Mesendoderm (in vitro differentiated cells): ENCODE results near the gene LRCH1.
A peak's percentile ranks its signal among the peaks of the same experiment; 100 is the strongest.

ENCODE experiments used
- DNase-seq: peaks from one replicate; pipeline ENCODE4 v3.0.0; 2013
- H2AK5ac ChIP-seq: 2 replicates; pipeline ENCODE4 v1.6.1; 2013; ENCODE audit warnings: low read length, inconsistent platforms
- H2BK120ac ChIP-seq: 2 replicates; pipeline ENCODE4 v1.6.1; 2013; ENCODE audit warnings: low read depth, mild to moderate bottlenecking, low read length, moderate library complexity, mixed read lengths
- H2BK15ac ChIP-seq: replicated peaks from 2 replicates; pipeline ENCODE4 v1.6.1; 2013; ENCODE audit warnings: low read depth, mild to moderate bottlenecking, moderate library complexity
- H2BK5ac ChIP-seq: 2 replicates; pipeline ENCODE4 v1.6.1; 2013; ENCODE audit warnings: low read length, inconsistent platforms
- H3K18ac ChIP-seq: 2 replicates; pipeline ENCODE4 v1.6.1; 2013; ENCODE audit warnings: mild to moderate bottlenecking, low read length, mixed read lengths
- H3K23ac ChIP-seq: one replicate; pipeline ENCODE4 v1.6.1; 2013; ENCODE audit warnings: low read length
- H3K27ac ChIP-seq: 2 replicates; pipeline ENCODE4 v1.5.1; 2013; ENCODE audit warnings: low read depth, mild to moderate bottlenecking, inconsistent platforms, low read length, moderate library complexity
- H3K27me3 ChIP-seq: 2 replicates; pipeline ENCODE4 v1.6.1; 2013; ENCODE audit warnings: low read length, control low read depth, mild to moderate bottlenecking, inconsistent platforms; ENCODE audit not compliant: insufficient read depth, poor library complexity
- H3K36me3 ChIP-seq: 2 replicates; pipeline ENCODE4 v1.6.1; 2013; ENCODE audit warnings: low read length, inconsistent platforms; ENCODE audit not compliant: control insufficient read depth, insufficient read depth
- H3K4ac ChIP-seq: one replicate; pipeline ENCODE4 v1.6.1; 2013; ENCODE audit warnings: low read depth, mild to moderate bottlenecking, low read length, moderate library complexity
- H3K4me1 ChIP-seq: 2 replicates; pipeline ENCODE4 v1.6.1; 2013; ENCODE audit warnings: low read depth, low read length, inconsistent platforms; ENCODE audit not compliant: control insufficient read depth
- H3K4me2 ChIP-seq: 2 replicates; pipeline ENCODE4 v1.6.1; 2013; ENCODE audit warnings: low read length
- H3K4me3 ChIP-seq: 2 replicates; pipeline ENCODE4 v1.5.1; 2013; ENCODE audit warnings: mild to moderate bottlenecking, low read length
- H3K56ac ChIP-seq: one replicate; pipeline ENCODE4 v1.6.1; 2013; ENCODE audit warnings: low read length
- H3K79me1 ChIP-seq: 2 replicates; pipeline ENCODE4 v1.6.1; 2013; ENCODE audit warnings: low read length, inconsistent platforms
- H3K79me2 ChIP-seq: 2 replicates; pipeline ENCODE4 v1.6.1; 2013; ENCODE audit warnings: mild to moderate bottlenecking, low read length; ENCODE audit not compliant: control insufficient read depth, insufficient read depth
- H3K9ac ChIP-seq: 2 replicates; pipeline ENCODE4 v1.6.1; 2013; ENCODE audit warnings: low read length, inconsistent platforms
- H4K5ac ChIP-seq: one replicate; pipeline ENCODE4 v1.6.1; 2013; ENCODE audit warnings: low read length
- H4K8ac ChIP-seq: one replicate; pipeline ENCODE4 v1.6.1; 2013; ENCODE audit warnings: low read depth, mild to moderate bottlenecking, control low read depth, low read length, moderate library complexity
- WGBS: extraction: QIAGEN DNeasy Blood & Tissue Kit; methylation state at CpG from one replicate; pipeline ENCODE4 v1.1.7; 2013; ENCODE audit warnings: low lambda C conversion rate, missing lambda C conversion rate; ENCODE audit not compliant: insufficient coverage; ENCODE audit errors: extremely low coverage; 5-methylcytosine and 5-hydroxymethylcytosine counted together

LRCH1 gene

DNA sequence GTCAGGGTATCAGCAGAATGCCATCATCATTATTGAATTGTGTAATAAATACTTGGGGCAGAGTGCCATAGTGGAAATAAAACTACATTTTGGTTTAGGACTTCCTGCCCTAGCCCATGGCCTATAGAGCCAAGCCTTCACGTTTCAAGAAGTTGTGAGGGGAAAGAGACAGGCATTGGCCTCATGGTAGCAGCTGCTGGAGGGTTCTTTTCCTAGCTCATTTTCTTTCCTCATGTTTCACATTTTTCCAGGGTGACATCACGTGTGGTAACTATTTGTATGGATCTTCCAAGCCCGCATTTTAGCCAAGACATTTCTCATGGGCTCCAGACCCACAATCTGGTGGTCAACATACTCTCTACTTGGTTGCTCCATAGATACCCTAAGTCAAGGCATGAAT lies 80.4 kb downstream of the LRCH1 start:
- H3K4me2 ChIP-seq: no peak overlapping the region
- H3K79me1 ChIP-seq: peaks cover 3% of the 10 kb centered on the region
- peaks cover 8% of the 10 kb centered on the region for H3K4me1 ChIP-seq
- H3K27me3 ChIP-seq: no peaks in the 10 kb centered on the region
- no peak overlapping the region for H3K4ac ChIP-seq
- no peak overlapping the region for H2BK120ac ChIP-seq
- H3K36me3 ChIP-seq: no peaks in the 10 kb centered on the region
- H2BK15ac ChIP-seq: no peak overlapping the region
- no peak overlapping the region for H3K56ac ChIP-seq
- no peak overlapping the region for H3K27ac ChIP-seq
- WGBS: no CpG with 5 or more reads among the region's 3 CpGs
- no peak overlapping the region for H2BK5ac ChIP-seq
- DNase-seq: peak; percentile 91
- H2AK5ac ChIP-seq: no peak overlapping the region
- H3K79me2 ChIP-seq: no peaks in the 10 kb centered on the region
- no peak overlapping the region for H4K5ac ChIP-seq
- no peak overlapping the region for H3K9ac ChIP-seq
- H4K8ac ChIP-seq: no peak overlapping the region
- no peak overlapping the region for H3K23ac ChIP-seq
- no peak overlapping the region for H3K4me3 ChIP-seq
- H3K18ac ChIP-seq: no peak overlapping the region

DNA sequence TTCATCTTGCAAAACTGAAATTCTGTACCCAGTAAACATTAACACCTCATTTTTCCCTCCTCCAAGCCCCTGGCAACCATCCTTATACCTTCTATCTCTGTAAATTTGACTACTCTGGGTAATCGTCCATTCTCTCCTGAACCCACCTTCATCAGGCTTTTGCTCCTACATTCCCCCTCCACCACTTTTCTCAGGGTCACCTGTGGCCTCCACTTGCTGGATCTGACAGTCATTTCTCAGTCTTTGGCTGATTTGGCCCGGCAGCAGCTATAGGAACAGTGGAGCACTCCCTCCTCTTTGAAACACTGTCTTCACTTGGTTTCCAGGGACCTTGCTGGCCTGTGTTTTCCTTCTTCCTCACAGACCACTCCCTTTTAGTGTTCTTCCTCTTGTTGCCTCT lies 83.5 kb downstream of the LRCH1 start:
- Histone ChIP-seq H3K4ac (no peak overlapping the region), H3K27me3 (no peaks in the 10 kb centered on the region), H3K79me1 (peaks cover 6% of the 10 kb centered on the region), H2AK5ac (no peak overlapping the region), H3K27ac (no peak overlapping the region), H2BK15ac (no peak overlapping the region), H2BK5ac (no peak overlapping the region), H3K36me3 (no peaks in the 10 kb centered on the region), H3K4me2 (no peak overlapping the region), H2BK120ac (no peak overlapping the region), H3K23ac (no peak overlapping the region), H4K8ac (no peak overlapping the region), H3K79me2 (no peaks in the 10 kb centered on the region), H3K18ac (no peak overlapping the region), H3K56ac (no peak overlapping the region), H3K4me1 (peaks cover 2% of the 10 kb centered on the region), H4K5ac (no peak overlapping the region), H3K9ac (no peak overlapping the region), H3K4me3 (no peak overlapping the region)
- WGBS: no CpG with 5 or more reads among the region's 2 CpGs
- DNase-seq: no peak

DNA sequence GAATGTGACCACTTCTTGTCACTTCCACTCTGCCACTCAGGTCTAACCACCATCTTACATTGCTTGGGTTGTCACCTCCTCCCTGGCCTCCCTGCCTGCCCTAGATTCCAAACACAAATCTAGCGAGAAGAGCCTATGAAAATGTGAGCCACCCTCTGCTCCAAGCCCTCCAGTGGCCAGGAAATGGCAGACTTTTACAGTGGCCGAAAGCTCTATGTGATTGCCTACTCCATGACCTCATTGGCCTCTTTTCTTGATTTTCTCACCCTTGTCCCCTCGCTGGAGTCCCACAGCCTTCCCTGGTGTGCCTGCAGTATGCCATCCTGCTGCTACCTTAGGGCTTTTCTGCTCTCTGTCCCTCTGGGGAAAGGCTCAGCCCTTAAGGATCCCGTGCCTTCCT lies 84.2 kb downstream of the LRCH1 start:
- Histone ChIP-seq H2BK15ac (no peak overlapping the region), H3K36me3 (no peaks in the 10 kb centered on the region), H3K79me1 (peaks cover 6% of the 10 kb centered on the region), H3K4me1 (peaks cover 2% of the 10 kb centered on the region), H3K4me2 (no peak overlapping the region), H3K27ac (no peak overlapping the region), H3K27me3 (no peaks in the 10 kb centered on the region), H2BK5ac (no peak overlapping the region), H3K4me3 (no peak overlapping the region), H3K23ac (no peak overlapping the region), H3K56ac (no peak overlapping the region), H3K18ac (no peak overlapping the region), H3K9ac (no peak overlapping the region), H4K8ac (no peak overlapping the region), H3K79me2 (no peaks in the 10 kb centered on the region), H2AK5ac (no peak overlapping the region), H4K5ac (no peak overlapping the region), H3K4ac (no peak overlapping the region), H2BK120ac (no peak overlapping the region)
- DNase-seq: peak; percentile 75
- WGBS: no CpG with 5 or more reads among the region's 4 CpGs

DNA sequence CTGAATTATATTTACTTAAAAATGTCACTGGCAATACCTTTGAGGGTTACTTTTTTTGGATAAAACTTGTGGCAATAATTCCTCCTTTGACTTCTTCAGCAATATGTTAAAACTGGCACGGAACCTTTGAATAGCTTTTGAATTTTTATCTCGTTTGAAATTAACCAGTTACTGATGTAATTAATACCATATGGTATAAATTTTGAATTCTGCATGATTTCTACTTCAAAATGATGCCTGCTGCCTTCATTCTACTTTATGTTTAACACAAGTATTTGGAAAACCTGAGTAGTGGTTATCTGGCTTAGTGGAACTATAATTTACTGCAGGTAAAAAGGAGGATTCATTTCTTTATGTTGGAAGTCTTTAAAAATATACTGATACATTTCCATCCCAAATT lies 85.3 kb downstream of the LRCH1 start:
- H4K5ac ChIP-seq: no peak overlapping the region
- H2BK5ac ChIP-seq: no peak overlapping the region
- peaks cover 8% of the 10 kb centered on the region for H3K79me1 ChIP-seq
- no peak overlapping the region for H3K27ac ChIP-seq
- no peaks in the 10 kb centered on the region for H3K79me2 ChIP-seq
- no CpG with 5 or more reads among the region's 2 CpGs for WGBS
- no peak overlapping the region for H3K4ac ChIP-seq
- peaks cover 2% of the 10 kb centered on the region for H3K4me1 ChIP-seq
- no peak overlapping the region for H2AK5ac ChIP-seq
- H3K18ac ChIP-seq: no peak overlapping the region
- no peaks in the 10 kb centered on the region for H3K27me3 ChIP-seq
- no peak for DNase-seq
- no peak overlapping the region for H3K9ac ChIP-seq
- H3K4me2 ChIP-seq: no peak overlapping the region
- no peak overlapping the region for H2BK15ac ChIP-seq
- no peak overlapping the region for H3K56ac ChIP-seq
- no peak overlapping the region for H3K23ac ChIP-seq
- H4K8ac ChIP-seq: no peak overlapping the region
- no peak overlapping the region for H2BK120ac ChIP-seq
- no peaks in the 10 kb centered on the region for H3K36me3 ChIP-seq
- no peak overlapping the region for H3K4me3 ChIP-seq

DNA sequence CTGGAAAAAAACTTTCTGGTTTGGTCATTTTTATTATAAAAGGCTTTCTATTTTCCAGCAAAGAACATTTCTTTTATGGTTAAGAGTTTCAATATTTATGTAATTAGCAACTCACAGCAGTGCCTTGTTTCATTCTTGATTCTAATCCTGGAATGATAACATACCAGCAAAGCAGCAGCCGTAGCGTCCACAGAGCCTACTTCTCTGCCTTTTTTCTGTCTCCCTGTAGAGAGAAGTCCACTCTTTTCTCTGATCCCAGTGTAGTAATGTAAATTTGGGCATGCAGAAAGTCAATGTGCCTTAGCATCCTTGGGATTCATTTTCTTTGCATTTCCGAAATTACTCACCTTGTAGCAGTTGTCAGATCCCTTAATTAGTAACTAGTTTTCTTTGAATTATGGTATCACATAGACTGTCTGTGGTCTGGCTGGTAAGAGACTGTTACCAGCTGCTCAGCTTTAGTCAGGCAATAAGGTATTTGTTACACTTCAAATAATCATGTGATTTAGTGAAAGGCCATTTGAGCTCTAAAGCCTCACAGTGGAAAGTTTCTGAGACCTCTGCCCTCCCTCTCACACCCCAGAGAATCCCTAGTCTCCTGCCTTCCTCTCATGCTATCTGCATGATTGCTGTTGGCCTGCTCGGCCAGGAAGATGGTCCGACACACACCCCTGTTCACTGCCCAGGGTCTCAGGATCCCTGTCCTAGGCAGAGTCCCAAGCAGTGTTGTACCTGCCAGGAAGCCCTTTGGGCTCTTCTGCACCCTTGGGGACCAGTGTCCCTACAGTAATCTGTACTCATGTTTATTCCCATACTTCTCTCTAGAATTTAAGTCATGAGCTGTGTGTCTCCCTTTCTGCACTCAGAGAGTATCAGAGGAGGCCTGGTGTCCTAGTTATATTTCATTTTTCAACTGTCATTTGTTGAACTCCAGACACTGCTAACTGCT lies 86.3 kb downstream of the LRCH1 start:
- Histone ChIP-seq H2BK5ac (no peak overlapping the region), H2BK15ac (no peak overlapping the region), H3K56ac (no peak overlapping the region), H3K79me2 (peaks cover 3% of the 10 kb centered on the region), H3K18ac (no peak overlapping the region), H4K5ac (no peak overlapping the region), H2BK120ac (no peak overlapping the region), H4K8ac (no peak overlapping the region), H2AK5ac (no peak overlapping the region), H3K36me3 (no peaks in the 10 kb centered on the region), H3K23ac (no peak overlapping the region), H3K4me3 (no peak overlapping the region), H3K4me1 (peaks cover 2% of the 10 kb centered on the region), H3K4ac (no peak overlapping the region), H3K27ac (no peak overlapping the region), H3K79me1 (peaks cover 10% of the 10 kb centered on the region), H3K9ac (no peak overlapping the region), H3K27me3 (no peaks in the 10 kb centered on the region), H3K4me2 (no peak overlapping the region)
- no CpG with 5 or more reads among the region's 5 CpGs for WGBS
- no peak for DNase-seq
